ENCODE measurements around the gene ARSD. TPM values are rescaled to one million over a fixed set of nuclear protein-coding genes. Genes with fewer than 3 reads are reported as not detected.

The ARSD gene
- total RNA-seq, 2 donors from 2014 or later, result 13.2 to 25.3 TPM

DNA sequence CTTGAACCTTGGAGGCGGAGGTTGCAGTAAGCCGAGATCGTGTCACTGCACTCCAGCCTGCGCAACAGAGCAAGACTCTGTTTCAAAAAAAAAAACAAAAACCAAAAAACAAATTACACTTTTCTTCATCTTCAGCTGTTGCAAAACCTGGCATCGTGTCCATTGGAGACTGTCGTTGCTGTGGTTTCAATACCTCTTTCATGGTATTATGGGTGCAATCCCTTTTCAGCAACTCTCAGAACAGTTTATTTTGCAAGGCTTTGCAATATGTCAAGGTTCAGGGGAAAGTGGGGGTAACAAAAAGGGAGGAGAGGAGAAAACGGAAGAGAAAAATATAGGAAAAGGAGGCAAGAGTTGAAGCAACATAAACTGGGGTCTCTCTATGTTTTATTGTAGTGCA is 40.8 kb downstream of the ARSD start:
- Histone ChIP-seq H3K4me3 (no peak overlapping the region), H3K9me3 (no peaks in the 10 kb centered on the region), H3K27ac (no peak overlapping the region), H3K36me3 (no peaks in the 10 kb centered on the region), H3K4me1 (ENCODE audit: control insufficient read depth in 1 of 2, low read depth in 2 of 2) (no peaks in the 10 kb centered on the region), H3K27me3 (replicated peaks; ENCODE audit: insufficient read depth) (no peaks in the 10 kb centered on the region)
- TF ChIP-seq, protein P1, sequence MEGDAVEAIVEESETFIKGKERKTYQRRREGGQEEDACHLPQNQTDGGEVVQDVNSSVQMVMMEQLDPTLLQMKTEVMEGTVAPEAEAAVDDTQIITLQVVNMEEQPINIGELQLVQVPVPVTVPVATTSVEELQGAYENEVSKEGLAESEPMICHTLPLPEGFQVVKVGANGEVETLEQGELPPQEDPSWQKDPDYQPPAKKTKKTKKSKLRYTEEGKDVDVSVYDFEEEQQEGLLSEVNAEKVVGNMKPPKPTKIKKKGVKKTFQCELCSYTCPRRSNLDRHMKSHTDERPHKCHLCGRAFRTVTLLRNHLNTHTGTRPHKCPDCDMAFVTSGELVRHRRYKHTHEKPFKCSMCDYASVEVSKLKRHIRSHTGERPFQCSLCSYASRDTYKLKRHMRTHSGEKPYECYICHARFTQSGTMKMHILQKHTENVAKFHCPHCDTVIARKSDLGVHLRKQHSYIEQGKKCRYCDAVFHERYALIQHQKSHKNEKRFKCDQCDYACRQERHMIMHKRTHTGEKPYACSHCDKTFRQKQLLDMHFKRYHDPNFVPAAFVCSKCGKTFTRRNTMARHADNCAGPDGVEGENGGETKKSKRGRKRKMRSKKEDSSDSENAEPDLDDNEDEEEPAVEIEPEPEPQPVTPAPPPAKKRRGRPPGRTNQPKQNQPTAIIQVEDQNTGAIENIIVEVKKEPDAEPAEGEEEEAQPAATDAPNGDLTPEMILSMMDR (IDR thresholded peaks at IDR 0.05), result no peak
- ATAC-seq (ENCODE audit: insufficient number of reproducible peaks, low FRiP score, low read depth) (no peak), DNase-seq (ENCODE audit: low spot score) (no peak)

DNA sequence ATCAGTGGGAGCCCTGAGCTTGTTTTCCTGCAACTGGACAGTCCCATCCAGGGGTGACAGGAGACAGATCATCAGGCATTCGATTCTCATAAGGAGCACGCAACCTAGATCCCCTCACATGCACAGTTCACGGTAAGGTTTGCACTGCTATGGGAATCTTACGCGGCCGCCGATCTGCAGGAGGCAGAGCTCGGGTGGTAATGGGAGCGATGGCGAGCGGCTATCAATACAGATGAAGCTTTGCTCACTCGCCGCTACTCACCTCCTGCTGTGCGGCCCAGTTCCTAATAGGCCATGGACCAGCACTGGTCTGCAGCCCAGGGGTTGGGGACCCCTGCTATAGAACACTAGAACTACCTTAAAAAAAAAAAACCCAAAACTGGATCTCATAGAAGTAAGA is 45.4 kb downstream of the ARSD start:
- TF ChIP-seq, protein P1 (IDR thresholded peaks at IDR 0.05), result no peak
- no peak overlapping the region for H3K27ac ChIP-seq
- no peaks in the 10 kb centered on the region for H3K27me3 ChIP-seq (replicated peaks; ENCODE audit: insufficient read depth)
- no peak for ATAC-seq (ENCODE audit: insufficient number of reproducible peaks, low FRiP score, low read depth)
- no peaks in the 10 kb centered on the region for H3K36me3 ChIP-seq
- DNase-seq (ENCODE audit: low spot score), result no peak
- no peaks in the 10 kb centered on the region for H3K9me3 ChIP-seq
- no peak overlapping the region for H3K4me3 ChIP-seq
- no peaks in the 10 kb centered on the region for H3K4me1 ChIP-seq (ENCODE audit: control insufficient read depth in 1 of 2, low read depth in 2 of 2)

GRCh38 chrX:2879670-2880069 is 49.5 kb downstream of the ARSD start:
- DNase-seq (ENCODE audit: low spot score) (no peak), ATAC-seq (ENCODE audit: insufficient number of reproducible peaks, low FRiP score, low read depth) (no peak)
- H3K4me1 ChIP-seq (ENCODE audit: control insufficient read depth in 1 of 2, low read depth in 2 of 2), result no peaks in the 10 kb centered on the region
- no peaks in the 10 kb centered on the region for H3K9me3 ChIP-seq
- H3K4me3 ChIP-seq, result no peak overlapping the region
- TF ChIP-seq, protein P1 (IDR thresholded peaks at IDR 0.05), result no peak
- no peaks in the 10 kb centered on the region for H3K27me3 ChIP-seq (replicated peaks; ENCODE audit: insufficient read depth)
- no peak overlapping the region for H3K27ac ChIP-seq
- no peaks in the 10 kb centered on the region for H3K36me3 ChIP-seq

DNA sequence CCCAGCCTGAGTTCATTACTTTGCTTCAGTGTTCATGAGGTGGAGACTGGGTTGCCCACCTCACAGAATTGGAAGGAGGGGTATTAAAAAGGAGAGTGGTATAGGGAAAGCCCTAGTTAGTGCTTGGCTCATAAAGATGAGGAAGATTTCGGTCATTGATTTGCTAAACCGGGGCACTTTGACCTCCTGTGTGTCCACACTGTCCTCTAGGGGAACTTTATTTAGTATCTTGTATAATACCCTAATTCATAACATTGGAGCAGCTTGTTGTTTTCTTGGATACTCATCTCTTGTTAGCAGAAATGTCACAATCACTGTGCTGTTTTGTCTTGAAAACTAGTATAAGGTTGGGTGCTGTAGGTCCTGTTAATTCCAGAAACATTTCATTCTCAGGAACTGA is 50.6 kb downstream of the ARSD start:
- Histone ChIP-seq H3K27ac (no peak overlapping the region), H3K4me1 (ENCODE audit: control insufficient read depth in 1 of 2, low read depth in 2 of 2) (no peaks in the 10 kb centered on the region), H3K4me3 (no peak overlapping the region), H3K27me3 (replicated peaks; ENCODE audit: insufficient read depth) (no peaks in the 10 kb centered on the region), H3K9me3 (no peaks in the 10 kb centered on the region), H3K36me3 (no peaks in the 10 kb centered on the region)
- TF ChIP-seq, protein P1 (IDR thresholded peaks at IDR 0.05), result no peak
- ATAC-seq (ENCODE audit: insufficient number of reproducible peaks, low FRiP score, low read depth) (no peak), DNase-seq (ENCODE audit: low spot score) (no peak)

GRCh38 chrX:2875798-2876399 is 53.2 kb downstream of the ARSD start:
- Histone ChIP-seq H3K27me3 (replicated peaks; ENCODE audit: insufficient read depth) (no peaks in the 10 kb centered on the region), H3K4me1 (ENCODE audit: control insufficient read depth in 1 of 2, low read depth in 2 of 2) (no peaks in the 10 kb centered on the region), H3K4me3 (no peak overlapping the region), H3K27ac (no peak overlapping the region), H3K9me3 (no peaks in the 10 kb centered on the region), H3K36me3 (no peaks in the 10 kb centered on the region)
- TF ChIP-seq, protein P1 (IDR thresholded peaks at IDR 0.05), result no peak
- DNase-seq (ENCODE audit: low spot score) (no peak), ATAC-seq (ENCODE audit: insufficient number of reproducible peaks, low FRiP score, low read depth) (no peak)
